HG03064 (cell line): ENCODE measurements around the gene DPH7.
"Not testable (repeated sequence)": the region's sequence is repeated elsewhere in the genome, so short reads cannot be mapped to it uniquely, and the experiment has no call there.

Source experiments
- ATAC-seq: cut with Tn5 transposase; IDR thresholded peaks from one replicate; pipeline ENCODE4 v1.9.1; 2021; ENCODE audit warnings: low read depth; ENCODE audit not compliant: unreplicated experiment

The DPH7 gene

DNA sequence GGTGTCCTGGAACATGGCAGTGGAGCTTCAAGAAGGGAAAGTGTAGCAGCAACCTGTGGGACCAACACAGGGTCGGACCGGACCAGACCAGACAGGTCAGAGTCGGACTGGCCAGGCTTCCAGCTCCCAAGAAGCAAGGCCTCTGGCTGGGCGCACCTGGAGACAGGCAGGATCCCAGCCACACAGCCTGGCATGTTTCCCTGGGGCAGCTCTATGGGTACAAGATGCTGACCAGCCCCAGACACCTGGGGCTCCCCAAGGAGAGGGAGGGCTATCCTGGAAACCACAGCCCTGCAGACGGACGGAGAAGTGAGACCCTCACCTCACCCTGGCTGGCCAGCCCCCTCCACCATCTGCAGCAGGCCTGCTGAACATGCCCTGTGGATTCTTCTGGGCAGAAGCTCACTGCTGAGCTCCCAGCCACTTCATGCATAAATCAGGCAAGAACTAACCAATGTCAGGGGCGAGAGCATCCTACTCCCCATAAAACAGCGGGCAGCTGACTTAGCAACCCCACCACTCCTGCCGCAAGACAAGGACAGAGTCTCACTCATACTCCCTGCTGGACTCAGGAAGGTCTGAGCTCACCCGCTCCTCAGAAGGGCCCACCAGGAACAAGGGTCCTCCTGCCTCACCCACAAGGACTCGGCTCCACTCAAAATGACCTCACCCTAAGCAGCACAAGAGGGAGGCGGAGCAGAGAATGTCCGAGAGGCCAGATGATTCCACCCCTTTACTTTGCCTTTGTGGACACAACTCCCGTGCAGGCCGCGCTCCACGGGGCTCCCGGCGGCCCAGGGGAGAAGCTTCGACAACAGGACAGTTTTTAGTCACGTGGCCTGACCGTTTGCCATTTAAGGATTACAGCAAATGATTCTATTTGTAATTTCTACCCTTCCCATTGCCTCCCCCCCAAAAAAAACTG lies 2.9 kb upstream of the DPH7 start:
- no peak for ATAC-seq

DNA sequence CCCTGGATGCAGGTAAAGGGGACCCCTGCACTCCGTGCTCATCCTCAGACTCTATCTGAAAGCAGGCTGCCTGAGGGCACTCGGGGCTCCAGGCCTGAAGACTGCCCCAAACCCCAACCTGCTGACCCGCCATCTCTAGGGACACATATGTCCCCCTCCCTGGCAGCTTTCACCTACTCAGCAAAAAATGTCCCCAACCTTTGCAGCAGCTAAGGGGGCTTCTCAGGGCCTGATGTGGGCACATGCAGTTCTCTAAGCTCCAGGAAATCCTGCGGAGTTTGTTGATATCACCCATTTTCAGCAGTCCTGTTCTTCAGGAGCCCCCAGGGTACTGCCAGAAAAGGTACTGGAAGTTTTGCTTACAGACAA lies 2.2 kb upstream of the DPH7 start:
- ATAC-seq = no peak

DNA sequence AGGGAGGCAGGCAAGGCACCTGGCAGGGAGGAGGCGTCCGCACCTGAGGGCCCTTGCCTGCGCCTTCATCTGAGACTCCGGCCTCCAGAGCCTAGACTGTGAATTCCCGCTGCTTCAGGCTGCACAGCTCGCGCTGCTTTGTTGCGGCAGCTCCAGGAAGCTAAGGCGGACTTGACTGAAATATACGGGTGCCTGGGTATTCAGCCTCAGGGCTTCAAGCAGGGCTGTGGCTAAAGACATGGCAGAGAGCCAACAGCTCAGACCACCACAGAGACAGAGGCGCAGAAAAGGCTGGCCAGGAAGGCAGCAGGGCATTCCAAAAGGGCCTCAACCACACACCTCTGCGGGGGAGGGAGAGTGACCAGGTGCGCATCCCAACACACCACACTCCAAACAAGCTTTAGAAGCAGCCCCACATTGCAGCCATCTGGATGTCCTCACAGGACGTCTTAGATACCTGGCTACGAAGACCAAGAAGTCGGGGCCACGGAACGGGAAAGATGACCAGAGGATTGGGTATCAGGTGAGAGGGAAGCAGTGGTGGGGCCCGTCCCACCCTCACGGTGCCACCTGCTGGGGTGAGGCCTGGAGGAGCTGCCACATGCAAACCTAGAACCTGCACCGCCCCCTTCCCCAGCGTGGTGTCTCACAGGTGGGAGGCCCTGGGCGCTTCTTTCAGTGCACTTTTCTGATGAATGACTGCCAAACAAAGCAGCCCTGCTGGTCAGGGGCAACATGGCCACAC lies 1.7 kb upstream of the DPH7 start:
- no peak for ATAC-seq

DNA sequence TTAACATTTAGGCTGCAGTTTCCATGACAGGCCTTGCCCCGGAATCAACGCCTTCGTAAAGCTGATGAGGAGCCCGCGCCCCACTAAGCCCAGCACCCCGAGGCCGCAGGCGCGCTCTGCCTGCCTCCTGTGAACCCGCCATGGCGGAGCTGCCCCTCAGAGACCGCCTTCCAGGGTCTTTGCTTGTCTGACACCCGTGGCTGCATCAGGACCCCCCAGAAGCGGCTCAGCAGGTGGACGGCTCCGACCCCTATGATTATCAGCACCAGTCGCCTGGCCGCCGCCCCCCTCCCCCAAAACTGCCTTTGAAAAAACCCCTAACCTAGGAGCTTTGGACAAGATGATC lies 507 bp upstream of the DPH7 start:
- ATAC-seq = no peak

DNA sequence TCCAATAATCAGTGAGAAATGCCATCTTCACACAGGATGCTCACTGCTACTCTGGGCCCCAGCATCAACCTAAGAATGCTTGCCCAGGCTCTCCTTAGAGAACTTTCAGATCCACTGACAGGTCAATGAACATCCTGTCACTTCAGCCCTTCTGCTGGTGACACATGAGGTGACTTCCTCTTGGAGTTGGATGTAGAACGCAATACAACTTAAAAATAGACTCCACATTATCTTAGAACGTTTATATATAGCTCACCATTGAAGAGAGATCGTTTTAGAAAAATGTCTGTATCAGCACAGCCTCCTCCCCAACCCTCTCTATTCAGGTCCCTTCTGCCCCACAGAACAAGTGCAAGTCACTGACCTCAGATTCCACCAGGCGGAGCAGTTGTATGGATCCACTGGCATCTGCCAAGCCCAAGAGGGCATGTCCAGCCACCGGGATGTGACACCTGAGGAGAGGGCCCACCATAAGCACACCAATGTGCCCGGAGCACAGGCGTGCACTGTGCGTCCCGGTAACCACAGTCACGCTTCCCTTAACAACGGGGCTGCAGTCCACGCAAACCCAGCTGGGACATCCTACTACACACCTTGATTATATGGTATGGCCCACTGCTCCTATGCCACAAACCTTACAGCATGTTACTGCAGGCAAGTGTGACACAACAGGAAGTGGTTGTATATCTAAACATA lies 2.9 kb downstream of the DPH7 start:
- no peak for ATAC-seq

DNA sequence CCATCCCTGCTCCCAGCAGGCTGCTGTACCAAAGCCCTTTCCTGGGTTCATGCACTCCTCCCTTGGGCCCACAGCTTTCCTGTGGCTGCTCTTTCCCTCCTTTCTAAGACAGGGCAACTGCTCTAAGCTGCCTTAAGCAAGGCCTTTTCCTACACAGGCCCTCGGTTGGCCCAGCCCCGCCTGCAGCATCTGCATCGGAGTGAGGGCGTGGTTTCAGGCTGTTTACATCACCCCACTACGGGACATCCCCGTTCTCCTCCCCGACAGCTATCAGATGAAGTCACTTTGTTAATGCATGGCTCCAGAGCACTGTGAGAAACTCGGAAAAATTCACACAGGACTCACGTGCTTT lies 3.4 kb downstream of the DPH7 start:
- ATAC-seq = no peak

DNA sequence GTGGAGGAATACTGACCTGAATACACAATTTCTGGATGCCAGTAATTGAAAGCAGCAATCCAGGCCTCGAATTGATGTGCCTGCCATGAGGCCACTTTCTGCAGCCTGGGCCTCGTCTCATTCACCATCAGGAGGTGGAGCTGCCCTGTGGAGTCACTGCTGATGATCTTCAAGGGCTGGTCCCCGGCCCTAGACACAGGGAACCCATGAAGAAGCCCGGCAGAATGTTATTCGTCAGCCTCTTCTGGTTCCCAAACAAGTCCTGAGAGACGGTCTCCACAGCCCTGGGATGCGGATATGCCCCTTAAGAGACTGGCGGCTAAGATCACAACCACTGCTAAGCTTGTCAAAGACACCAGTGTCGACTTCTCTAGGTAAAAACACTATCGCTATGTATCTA lies 4.5 kb downstream of the DPH7 start:
- ATAC-seq = no peak

DNA sequence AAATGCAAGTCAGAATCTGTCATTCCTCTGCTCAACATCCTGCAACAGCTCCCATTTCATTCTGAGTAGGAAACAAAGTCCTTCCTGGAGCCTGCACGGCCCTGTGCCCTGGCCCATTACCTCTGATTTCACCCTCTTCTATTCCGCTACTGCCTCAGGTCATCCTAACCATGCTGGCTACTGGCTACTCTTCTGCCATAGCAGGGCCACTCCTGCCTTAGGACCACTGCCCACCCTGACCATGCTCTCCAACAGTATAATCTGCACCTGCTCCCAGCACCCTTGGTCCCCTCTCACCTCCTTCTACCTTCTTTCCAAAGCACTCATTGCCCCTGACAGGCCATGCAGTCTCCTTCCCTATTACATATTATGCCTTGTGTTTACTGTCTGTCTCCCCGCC lies 8.2 kb downstream of the DPH7 start:
- no peak for ATAC-seq

DNA sequence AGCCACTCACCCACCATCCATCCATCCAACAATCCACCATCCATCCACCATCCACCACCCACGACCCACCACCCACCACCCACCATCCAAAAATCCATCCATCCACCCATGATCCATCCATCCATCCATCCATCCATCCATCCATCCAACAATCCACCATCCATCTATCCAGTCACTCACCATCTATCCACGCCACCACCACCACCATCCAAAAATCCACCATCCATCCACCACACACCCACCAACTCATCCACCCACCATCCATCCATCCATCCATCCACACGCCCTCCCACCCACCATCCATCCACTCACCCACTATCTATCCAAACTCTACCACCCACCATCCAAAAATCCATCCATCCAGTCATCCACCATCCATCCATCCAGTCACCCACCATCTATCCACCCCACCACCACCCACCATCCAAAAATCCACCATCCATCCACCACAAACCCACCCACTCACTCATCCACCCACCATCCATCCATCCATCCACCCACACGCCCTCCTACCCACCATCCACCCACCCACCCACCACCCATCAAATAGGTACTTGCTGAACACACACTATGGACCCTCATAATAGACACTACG lies 9.0 kb downstream of the DPH7 start:
- ATAC-seq = no peak

DNA sequence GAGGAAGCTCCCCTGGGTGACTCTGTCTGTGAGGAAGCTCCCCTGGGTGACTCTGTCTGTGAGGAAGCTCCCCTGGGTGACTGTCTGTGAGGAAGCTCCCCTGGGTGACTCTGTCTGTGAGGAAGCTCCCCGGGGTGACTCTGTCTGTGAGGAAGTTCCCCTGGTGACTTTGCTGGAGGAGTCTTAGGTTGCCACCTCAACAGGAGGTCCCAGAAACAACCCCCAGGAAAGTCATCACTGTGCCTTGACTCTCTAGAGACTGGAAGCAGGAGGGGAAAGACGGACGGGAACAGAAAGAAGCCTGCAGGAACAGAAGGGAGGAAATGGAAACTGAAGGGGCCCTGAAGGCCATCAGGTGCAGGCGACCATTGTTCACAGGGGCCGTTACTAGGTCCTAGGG lies 10.3 kb downstream of the DPH7 start:
- ATAC-seq = not testable (repeated sequence)

DNA sequence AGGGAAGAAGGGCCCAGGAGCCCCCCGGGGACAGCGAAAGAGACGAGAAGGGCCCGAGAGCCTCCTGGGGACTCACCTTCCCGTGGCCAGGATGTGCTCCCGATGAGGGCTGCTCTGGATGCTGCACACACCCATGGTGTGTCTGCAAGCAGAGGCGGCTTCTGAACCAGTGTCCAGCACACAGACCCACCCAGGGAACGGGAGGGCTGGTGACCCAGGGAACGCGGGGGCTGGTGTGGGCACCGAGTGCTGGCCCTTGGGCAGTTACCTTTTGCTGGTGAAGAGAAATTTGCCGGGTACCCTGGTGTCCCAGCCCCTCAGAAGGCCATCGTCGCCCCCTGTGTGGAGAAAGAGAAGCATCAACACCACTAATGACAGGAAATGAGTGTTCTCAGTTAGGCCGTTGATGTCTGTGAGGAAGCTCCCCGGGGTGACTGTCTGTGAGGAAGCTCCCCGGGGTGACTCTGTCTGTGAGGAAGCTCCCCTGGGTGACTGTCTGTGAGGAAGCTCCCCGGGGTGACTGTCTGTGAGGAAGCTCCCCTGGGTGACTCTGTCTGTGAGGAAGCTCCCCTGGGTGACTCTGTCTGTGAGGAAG lies 13.8 kb downstream of the DPH7 start:
- no peak for ATAC-seq

DNA sequence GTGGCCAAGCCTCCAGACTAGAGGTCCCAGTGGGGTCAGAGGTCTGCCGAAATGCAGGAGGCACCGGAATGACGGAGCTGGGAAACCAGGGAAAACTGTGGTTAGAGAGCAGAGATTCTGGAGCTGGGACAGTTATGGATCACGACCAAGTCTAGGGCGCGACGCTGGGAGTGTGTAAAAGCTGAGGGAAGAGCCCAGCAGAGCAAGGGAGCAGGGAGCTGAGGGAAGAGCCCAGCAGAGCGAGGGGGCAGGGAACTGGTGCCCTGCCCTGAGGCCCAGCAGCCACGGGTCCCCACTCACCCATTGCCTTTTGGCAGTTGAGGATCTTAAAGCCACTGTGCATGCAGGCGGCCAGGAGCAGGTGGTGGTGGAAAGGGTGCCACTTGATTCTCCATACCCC lies 14.6 kb downstream of the DPH7 start:
- ATAC-seq = no peak

DNA sequence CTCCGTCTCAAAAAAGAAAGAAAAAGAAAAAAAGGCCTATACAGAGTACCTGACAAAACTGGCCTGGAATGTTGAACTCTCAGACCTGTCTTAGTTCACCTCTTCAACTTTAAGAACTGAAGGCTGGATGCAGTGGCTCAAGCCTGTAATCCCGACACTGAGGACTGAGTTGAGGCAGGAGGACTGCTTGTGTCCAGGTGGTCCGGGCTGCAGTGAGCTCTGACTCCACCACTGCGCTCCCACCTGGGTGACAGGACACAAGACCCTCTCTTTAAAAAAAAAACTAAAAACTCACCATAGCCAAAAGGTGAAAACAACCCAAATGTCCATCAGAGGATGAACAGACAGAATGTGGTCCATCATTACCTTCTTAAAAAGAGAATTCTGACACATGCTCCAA lies 20.6 kb downstream of the DPH7 start:
- no peak for ATAC-seq

DNA sequence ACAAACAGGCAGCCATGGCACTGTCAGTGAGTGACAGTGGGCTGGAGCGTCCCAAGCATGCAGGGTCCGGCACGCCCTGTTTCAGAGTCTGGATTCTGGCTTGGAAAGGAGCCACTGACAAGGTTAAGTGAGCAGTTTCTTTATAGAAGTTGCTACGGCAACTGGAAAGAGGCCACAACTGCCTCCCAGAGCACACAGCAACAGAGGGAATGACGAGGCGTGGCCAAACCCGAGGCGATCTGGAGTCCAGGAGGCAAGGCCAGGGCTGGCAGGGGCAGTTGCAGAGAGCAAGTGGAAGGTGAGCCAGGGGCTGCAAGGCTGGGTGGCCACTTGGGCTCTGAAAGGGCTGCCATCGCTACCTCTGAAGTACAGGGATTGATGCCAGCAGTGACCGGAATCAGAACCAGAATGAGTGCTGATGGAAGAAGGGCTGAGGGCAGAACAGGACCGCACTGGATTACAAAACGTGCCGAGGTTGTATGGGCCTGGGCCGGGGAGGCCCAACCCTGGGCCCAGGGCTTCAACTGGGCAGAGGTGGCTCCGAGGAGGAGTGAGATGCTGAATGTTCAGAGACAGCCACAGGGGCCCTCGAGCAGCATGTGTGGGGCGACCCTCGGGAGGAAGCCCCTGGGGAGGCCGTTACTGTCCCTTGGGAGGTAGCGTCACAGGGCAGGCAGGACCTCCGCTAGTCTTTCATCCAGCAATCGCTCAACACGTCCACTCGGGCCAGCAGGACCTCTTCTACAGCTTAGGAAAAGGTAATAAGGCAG lies 22.5 kb downstream of the DPH7 start:
- ATAC-seq = no peak

DNA sequence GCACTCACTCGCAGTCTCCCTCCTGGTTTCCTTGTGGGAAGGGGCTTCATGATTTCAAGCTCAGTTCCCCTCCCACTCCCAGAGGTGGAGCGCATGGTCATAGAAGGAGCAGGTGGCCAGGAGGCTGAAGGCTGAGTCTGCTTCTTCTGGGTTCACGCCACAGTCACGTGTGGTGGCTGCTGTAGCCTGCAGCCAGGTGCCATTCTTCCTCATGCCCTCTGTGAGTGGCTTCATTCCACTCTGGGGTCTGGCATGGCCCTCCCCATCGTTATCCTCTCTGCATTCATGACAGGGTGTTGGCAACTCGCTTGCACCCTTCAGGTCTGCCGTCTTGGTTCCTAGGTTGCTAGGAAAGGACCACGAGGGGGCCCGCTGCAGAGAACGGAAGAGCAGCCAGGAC lies 23.5 kb downstream of the DPH7 start:
- no peak for ATAC-seq

DNA sequence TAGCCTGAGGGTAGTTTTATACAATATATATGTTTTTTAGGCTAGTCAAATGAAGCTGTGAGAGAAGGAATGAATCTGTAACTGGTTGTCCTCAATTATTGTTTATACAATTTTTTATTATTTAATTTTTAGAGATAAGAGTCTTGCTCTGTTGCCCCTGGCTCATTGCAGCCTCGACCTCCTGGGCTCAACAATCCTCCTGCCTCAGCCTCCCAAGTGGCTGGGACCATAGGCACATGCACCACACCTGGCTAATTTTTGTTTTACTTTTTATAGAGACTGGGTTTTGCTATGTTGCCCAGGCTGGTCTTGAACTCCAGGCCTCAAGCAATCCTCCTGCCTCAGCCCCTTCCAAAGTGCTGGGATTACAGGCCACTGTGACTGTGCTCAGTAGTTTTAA lies 24.4 kb downstream of the DPH7 start:
- no peak for ATAC-seq

DNA sequence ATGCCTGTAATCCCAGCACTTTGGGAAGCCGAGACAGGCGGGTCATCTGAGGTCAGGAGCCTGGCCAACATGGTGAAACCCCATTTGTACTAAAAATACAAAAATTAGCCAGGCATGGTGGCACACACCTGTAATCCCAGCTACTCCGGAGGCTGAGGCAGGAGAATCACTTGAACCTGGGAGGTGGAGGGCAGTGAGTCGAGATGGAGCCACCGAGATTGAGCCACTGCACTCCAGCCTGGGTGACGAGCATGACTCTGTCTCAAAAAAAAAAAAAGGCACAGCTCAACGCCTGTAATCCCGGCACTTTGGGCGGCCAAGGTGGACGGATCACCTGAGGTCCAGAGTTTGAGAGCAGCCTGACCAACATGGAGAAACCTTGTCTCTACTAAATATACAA lies 25.1 kb downstream of the DPH7 start:
- ATAC-seq = not testable (repeated sequence)

DNA sequence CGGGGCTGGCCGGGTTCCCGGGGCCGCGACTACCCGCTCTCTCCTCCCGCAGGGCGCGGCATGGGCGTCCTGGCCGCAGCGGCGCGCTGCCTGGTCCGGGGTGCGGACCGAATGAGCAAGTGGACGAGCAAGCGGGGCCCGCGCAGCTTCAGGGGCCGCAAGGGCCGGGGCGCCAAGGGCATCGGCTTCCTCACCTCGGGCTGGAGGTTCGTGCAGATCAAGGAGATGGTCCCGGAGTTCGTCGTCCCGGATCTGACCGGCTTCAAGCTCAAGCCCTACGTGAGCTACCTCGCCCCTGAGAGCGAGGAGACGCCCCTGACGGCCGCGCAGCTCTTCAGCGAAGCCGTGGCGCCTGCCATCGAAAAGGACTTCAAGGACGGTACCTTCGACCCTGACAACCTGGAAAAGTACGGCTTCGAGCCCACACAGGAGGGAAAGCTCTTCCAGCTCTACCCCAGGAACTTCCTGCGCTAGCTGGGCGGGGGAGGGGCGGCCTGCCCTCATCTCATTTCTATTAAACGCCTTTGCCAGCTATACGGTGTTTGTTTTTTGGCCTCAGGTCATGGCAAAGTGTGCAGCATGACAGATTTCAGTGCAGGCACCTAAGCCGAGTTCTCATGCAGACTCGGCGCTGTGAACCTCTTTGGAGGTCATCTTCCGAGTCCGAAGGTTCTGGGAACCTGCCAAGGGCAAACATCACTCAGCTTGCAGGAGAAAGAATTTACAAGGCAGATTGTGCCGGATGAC lies 26.5 kb downstream of the DPH7 start:
- ATAC-seq = peak; percentile 13

DNA sequence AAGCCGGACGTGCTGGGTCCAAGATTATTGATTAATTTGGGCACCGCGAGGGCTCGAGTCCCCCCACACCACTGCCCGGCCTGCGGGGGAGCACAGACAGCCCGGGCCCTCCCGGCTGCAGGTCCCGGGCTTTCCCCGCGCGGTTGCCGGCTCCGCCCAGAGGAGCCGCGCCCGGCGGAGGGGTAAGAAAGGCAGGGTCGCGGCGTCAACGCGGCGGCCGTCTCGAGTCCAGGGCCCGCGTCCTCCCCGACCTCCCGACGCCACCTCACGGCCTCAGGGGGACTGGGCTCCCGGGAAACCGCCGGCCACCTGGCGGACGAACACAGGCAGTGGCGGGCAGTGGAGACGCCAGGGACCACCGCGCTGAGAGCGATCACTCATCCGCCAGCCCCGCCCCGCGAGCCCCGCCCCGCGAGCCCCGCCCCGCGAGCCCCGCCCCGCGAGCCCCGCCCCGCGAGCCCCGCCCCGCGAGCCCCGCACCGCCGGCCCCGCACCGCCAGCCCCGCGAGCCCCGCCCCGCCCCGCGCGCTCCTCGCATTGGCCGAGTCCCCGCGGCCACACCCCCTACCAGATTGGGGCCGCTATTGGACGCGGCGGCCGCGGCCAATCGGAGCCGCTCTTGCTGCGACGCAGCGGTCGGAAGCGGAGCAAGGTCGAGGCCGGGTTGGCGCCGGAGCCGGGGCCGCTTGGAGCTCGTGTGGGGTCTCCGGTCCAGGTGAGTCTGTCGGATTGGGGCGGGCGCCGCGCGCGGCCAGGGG lies 27.3 kb downstream of the DPH7 start, which contains the start of gene MRPL41:
Gene MRPL41 (plus strand): TSS at position 616 of the 758 bp plus-strand sequence. CDS start 203 bp downstream, outside the sequence.
- peak; percentile 60 for ATAC-seq
